ENCODE results near the gene HELZ.

DNA sequence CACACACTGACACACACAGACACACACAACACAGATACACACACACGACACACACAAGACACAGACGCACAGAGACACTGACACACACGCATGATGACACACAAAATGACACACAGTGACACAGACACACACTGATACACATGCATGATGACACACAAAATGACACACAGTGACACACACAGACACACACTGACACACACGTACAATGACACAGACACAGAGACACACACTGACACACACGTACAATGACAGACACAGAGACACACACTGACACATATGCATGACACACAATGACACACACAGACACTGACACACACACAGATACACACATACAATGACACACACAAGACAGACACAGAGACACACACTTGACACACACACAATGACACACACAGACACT lies 190.4 kb downstream of the HELZ start:
- TF ChIP-seq, protein P1, sequence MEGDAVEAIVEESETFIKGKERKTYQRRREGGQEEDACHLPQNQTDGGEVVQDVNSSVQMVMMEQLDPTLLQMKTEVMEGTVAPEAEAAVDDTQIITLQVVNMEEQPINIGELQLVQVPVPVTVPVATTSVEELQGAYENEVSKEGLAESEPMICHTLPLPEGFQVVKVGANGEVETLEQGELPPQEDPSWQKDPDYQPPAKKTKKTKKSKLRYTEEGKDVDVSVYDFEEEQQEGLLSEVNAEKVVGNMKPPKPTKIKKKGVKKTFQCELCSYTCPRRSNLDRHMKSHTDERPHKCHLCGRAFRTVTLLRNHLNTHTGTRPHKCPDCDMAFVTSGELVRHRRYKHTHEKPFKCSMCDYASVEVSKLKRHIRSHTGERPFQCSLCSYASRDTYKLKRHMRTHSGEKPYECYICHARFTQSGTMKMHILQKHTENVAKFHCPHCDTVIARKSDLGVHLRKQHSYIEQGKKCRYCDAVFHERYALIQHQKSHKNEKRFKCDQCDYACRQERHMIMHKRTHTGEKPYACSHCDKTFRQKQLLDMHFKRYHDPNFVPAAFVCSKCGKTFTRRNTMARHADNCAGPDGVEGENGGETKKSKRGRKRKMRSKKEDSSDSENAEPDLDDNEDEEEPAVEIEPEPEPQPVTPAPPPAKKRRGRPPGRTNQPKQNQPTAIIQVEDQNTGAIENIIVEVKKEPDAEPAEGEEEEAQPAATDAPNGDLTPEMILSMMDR (IDR thresholded peaks at IDR 0.05): no peak
- no peak for TF ChIP-seq POLR2A (IDR thresholded peaks at IDR 0.05)
- no peak for TF ChIP-seq POLR2AphosphoS5 (IDR thresholded peaks at IDR 0.05)

All from prostate gland (tissue), 2 donors.